NCI-H146 (cell line): ENCODE data around the gene WAPL.

ENCODE experiments used
- DNase-seq: peaks from one replicate; lab custom pipeline; 2025; lab: John Stamatoyannopoulos, UW

The WAPL gene

DNA sequence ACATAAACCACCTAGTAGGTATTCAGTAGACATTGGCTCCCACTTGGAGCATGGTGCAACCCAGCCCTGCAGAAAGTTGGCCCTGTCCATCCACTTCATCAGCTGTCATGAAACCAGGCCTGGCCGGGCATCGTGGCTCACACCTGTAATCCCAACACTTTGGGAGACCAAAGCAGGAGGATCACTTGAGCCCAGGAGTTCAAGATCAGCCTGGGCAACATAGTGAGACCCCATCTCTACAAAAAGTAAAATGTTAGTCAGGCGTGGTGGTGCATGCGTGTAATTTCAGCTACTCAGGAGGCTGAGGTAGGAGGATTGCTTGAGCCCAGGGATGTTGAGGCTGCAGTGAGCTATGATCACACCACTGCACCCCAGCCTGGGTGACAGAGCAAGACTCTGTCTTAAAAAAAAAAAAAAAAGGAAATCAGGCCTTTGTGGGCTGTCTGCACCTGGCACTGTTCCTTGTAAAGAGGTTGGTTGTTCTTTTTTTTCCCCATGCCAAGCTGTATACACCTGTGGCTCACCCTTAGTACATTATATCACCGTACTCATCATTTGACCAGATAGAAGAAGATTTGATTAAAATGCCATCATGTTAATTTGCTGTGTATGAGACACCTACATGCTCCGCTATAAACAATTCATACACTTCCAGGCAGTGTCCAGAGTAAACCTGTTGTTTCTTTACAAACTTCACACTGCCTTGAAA, 109.6 kb downstream of the WAPL start:
- no peak for DNase-seq

DNA sequence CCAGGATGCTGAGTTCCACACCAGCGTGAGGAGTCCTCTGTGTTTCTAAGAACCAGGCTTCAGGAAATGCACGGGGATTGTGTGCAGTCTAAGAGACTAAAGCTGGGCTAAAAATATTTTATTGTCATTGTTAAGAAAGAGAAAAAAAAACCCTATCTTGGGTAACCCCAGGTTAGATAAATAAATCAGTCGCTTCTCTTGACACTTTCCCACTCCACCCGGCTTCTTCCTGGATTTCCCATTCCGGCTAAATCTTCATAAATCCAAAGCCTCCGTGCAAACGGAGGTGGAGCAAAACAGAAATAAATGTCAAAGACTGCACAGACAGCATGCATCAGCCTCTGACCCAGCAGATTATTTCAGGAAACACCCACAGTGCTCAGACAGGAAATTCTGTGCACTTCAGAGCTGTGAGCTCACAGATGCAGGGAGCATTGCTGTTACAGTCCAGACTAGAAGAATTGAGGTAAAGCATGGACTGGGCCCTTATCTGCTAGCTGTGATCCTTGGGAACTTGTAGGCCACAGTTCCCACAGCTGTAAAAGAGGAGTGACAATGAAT, 110.2 kb downstream of the WAPL start:
- no peak for DNase-seq

DNA sequence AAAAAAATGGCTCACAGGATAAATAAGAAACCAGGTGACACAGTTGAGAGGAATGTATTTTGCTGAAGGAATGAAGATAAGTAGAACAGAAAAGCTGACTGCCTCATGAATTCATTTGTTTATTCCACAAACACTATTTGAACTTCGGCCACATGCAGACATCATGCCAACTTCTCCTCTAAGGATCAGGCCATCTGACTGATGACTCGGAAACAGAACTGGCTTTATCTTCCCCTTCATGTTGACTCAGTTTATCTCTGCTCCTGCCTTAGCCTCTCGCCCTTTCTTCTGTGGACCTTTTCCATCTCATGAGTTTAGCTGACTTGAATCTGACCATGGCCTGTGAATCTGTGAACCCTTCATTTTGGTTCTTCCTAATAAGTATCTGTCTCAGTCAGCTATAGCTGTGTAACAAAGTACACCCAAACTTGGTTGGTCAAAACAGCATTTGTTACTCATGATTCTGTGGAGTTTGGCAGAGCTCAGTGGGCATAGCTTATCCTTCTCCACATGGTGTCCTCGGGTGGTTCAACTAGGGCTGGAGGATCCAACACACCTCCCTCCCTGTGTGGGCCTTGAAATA, 111.0 kb downstream of the WAPL start:
- no peak for DNase-seq

DNA sequence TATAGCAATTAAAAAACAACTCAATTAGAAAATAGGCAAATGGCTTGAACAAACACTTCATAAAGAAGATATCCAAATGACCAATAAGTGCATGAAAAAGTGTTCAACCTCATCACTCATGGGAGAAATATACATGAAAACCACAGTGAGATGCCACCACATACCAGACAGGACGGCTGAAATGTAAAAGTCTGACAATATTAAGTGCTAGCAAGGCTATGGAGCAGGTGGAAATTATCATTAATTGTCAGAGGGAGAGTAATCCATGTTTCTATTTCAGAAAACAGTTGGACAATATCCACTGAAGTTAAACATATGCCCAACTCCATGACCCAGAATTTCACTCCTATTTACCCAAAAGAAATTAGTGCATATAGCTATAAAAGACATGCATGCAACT, 112.4 kb downstream of the WAPL start:
- DNase-seq, result no peak

DNA sequence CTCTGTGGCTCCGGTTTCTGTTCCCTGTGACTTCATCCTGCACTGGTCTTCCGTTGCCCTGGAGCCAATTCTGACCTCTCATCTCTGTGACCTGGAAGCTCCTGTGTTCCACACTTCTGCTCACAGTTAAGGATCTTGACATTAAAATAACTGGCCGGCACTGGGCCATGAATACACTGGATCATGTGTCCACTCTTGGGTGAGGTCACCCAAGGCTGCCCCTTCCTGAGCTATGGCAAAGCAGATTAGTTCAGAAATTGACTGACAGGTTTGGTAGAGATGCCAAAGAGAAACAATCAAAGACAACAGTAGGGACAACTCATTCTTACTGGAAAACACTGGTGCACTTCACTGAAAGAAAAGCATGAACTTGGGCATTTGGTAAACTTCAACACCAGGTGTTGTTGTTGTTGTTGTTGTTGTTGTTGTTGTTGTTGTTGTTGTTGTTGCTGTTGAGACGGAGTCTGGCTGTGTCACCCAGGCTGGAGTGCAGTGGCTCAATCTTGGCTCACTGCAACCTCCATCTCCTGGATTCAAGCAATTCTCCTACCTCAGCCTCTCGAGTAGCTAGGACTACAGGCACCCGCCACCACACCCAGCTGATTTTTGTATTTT, 118.3 kb downstream of the WAPL start:
- DNase-seq, result no peak

DNA sequence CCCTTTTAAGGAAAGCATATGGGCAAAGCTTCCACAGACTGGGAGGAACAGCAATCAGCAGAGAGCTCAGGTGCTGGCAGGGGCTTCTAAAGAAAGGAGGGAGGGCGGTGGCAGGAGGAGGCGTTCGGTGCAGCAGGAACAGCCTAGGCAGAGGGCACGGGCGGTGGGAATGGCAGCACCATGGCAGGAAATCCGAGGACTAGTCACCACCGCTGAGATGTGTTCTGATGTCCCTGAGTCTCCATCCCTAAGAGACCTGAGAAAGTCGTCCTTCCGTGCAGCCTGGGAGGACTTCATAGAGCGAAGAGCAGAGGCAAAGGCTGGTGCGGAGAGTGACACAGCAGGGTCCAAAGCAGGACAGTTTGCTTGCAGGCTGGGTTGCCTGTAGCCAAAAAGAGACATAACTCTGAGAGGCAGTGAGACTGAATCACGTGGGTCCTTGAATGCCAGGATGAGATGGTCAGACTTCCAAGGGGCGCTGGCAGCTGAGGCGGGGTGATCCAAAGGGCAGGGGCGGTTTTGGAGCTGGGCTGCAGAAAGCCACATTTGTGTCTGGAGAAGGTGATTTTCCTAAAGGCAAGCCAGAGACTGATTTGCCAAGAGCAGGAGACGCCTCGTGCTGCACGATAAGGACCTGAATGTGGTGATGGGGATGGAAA, 119.2 kb downstream of the WAPL start:
- DNase-seq, result peak; percentile 56

DNA sequence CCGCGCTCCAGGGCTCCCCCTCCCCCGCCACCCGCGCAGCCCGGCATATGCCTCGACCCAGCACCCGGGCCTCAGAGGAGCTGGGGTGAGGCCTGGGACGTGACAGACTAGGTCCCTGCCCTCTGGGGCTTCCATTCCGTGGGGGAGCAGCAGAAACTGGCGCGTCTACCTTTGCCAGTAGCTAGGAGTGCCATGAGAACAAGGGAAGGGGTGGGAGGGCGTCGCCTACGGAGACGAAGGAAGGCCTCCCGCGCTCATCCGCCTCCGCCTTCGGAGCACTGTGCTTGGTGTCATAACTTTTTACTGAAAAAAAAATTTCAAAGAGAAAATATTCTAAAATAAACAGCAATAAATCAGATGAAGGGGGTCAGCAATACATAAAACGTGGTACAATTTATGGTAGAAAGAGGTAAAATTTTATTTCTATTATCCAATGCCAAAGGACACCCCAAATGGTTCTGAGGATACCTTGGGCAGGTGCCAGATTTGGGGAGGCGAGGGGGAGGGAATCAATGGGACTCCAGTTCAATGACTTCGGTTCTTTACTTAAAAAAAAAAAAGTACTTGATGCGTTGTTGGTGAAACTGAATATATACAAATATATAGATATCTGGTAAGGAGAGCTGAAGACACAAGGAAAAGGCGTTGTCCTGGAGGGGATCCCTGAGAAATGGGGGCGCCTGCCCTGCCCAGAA, 119.9 kb downstream of the WAPL start:
- DNase-seq, result peak; percentile 54

DNA sequence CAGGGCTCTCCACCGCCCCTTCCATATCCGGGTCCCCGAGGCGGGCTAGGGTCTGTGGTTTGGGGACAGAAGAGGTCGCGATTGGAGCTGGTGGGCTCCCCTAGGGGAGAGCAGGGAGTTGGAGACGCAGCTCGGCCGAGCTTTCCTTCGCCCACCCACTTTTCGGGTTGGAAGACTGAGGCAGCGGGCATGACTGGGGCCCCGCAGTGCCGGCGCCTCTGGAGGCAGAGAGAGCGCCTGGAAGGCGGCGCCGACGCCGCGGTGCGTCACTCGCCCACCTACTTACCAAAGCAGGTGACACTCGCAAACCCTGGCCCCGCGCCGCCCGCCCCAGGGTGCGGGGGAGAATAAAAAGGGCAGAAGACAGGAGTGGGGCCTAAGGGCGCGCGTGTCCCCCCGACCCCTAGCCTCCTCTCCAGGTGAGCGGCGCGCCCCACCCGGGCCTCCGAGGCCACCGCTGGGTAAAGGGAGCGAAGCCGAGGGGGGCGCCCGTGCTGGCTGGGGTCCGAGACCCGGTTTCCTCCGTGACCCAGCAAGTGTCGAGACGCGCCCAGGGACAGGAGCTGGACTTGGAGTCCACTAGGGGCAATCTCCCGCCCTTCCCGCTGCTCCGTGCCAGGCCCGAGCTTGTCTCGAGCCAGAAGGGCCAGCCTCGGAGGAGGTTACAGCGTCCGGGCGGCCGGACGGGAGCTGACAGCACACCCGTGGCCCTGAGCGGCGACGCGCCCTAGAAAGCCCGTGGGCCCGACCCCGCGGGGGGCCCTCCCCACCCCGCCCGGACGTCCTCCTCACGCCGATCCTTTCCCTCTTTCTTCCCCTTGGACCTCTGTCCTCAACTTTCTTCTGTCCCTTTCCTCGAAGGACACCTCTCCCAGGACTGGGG, 120.6 kb downstream of the WAPL start:
- peak; percentile 69 for DNase-seq

DNA sequence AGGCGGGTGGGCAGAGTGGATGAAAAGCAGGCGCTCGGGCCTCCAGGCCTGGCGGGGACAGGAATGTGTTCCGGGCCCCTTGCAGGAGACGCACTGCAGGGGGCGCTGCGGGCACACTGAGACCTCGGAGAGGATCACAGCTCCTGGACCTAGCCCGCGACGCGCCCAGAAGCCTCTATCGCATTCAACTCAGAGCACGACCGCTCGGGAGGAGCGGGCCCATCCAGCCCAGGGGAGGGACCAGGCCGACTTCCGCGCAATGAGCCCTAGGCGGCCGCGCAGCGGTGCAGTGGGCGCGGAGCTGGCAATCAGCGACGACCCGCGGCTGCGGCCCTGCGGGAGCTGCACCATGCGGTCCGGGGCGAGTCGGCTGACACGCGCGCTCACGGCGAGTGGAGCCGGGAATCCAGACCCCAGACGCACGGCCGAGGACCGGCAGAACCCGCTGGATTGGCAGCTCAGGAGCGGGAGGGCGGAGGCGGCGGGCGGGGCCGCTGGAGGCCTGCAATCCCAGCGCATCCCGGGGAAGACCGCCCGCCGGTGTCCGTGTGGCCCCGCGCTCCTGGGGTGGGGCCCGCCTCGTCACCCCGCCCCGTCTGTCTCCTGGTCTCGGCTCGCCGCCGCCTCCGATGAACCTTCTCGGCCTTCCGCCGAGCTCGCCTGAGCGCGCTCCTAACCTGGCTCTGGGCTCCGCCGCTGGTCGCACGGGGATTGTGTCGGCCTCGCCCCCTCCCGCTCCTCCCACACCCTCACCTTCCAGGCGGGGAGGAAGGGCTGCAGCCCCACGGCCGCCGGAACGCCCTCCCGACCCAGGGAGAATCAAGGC, 121.5 kb downstream of the WAPL start:
- DNase-seq, result peak; percentile 97

DNA sequence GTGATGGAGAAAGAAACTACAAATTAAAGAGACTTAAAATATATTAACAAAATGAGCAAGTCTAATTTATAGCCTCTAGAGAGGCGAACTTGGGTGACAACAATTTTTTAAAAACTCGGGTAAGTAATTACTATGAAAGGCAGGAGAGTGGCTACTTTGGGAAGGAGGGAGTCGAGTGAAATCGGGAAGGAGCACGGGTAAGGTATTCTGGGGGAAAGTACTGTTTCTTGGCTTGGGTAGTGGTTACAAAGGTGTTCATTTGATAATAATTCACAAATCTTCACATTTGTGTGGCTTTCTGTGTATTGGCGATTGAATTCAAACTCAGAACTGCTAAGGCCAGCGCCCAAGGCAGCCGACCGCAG, 122.1 kb downstream of the WAPL start:
- DNase-seq, result no peak

DNA sequence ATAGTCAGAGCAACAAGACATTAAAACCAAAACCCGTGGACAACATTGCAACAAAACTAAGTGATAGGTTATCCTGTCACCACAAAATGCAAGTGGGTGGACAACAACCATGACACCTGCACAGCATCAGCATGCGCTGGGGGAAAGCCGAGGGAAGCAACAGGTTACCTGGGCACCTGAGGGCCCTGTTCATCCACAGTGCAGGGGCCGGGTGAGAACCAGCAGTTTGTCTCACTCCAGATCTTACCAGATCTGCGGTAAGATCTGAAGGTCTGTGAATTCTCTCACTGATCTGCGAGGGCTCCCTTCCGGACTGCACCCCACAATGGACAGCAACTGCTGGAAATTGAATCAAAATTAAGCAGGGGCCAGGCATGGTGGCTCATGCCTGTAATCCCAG, 124.5 kb downstream of the WAPL start:
- no peak for DNase-seq

DNA sequence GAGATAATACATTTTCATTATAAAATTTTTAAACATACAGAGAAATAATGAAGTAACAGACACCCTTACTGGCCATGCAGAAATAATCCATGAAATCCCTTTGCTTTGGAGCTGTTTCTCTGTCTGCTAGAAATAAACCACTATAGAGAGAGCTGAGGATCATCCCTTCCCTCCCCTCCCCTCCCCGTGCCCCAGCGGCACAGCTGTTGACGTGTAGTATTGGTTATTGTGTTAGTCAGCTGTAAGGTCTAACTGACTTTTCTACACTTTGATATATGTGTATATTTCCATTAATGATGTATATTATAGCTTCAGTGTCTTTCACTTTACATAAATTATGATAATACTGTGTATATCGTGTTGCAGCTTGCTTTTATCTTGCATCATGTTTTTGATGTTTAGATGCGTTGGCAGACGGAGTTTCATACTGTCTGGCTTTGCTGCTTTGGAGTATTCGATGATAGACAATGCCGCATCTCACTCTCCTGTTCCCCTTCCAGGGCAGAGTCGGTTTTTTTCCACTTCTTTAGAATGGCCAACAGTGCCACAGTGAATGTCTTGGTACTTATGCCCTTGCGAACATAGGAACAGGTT, 127.6 kb downstream of the WAPL start:
- no peak for DNase-seq

DNA sequence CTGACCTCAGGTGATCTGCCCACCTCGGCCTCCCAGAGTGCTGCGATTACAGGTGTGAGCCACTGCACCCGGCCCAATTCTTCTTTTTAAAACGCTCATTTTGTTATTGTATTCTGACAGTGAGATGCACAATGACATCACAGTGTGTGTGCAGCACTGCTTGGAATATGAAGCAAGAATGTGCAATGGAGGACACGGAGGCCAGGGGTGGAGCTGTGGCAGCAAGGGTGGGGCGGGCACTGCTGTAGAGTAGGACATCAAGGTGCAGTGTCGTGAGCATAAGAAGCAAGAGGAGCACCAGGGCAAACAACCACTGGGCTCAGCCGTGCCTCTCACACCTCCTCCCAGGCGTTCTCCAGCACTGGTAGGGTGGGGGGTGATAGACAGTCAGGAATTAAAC, 128.2 kb downstream of the WAPL start:
- DNase-seq, result no peak

DNA sequence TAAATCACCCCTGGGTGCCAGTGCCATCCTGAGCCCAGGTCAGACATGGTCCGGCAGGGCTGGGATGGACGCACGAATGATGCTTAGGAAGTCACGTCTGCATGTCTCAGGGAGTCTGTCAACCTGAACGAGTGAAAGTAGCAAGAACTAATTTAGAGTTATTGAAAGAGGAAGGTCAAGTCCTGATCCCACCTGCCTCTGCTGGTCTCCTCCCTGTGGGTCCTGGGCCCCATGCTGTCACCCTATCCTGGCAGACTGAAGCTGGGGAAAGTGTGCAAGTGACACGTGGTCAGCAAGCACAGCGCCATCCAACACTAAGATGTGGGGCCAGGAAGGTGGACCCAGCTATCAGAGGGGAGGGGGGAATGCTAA, 128.9 kb downstream of the WAPL start:
- DNase-seq, result no peak

DNA sequence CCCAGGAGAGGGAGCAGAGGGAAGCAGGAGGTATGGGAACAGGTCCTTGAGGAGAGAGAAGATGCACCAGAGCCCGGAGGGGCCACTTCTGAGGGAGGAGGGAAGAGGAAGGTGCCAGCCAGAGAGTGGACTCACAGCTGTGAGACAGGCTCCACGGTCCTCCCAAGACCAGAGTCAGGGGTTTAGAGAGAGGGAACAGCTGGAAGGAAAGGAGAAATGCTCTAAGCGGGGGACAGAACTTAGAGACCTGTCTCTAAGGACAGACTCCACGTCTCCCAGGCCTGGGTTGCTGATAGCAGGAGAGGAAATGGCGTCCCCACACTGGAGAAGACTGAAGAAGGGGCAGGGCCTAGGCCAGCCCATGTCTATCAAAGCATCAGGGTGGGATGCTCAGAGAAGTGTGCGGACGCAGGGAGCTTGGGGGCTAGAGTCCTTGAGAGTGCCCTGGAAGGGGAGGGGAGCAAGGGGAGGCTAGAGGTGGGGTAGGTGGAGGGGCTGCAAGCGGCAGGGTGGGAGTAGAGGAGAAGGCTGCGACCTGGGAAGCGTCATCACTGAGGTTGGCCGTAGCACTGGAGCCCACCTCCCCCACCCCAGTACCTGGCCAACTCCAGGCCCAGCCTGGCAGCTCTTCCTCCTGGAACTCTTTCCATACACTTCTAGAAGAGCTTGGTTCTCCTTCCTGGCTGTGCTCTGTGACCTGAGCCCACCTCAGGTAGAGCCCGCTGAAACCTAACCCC, 129.4 kb downstream of the WAPL start:
- DNase-seq, result no peak

DNA sequence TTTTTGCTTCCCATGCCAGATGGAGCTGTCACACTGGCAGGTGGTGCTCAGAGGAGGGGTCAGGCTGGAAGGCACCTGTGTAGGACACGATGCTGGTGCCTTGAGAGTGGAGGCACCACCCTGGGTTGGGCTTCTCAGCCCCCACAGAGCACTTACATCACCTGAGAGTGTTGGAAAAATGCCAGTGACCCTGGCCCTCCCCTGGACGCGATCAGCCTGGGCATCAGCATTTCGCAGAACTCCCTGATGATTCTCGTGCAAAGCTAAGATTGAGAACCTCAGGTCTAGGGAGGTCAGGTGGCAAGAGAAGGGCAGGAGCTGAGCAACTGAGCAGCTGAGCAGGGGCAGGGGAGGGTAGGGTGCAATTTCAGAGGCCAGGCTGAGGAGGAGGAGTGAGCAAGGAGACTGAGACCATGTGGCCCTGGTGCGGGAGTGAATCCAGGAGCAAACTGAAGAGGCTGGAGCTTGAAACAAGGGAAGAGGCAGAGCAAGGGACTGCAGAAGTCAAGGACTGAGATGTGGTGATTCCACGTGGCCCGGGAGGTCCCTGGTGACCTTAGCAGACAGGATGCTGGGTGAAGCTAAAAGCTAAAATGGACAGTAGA, 130.3 kb downstream of the WAPL start:
- DNase-seq, result peak; percentile 22

DNA sequence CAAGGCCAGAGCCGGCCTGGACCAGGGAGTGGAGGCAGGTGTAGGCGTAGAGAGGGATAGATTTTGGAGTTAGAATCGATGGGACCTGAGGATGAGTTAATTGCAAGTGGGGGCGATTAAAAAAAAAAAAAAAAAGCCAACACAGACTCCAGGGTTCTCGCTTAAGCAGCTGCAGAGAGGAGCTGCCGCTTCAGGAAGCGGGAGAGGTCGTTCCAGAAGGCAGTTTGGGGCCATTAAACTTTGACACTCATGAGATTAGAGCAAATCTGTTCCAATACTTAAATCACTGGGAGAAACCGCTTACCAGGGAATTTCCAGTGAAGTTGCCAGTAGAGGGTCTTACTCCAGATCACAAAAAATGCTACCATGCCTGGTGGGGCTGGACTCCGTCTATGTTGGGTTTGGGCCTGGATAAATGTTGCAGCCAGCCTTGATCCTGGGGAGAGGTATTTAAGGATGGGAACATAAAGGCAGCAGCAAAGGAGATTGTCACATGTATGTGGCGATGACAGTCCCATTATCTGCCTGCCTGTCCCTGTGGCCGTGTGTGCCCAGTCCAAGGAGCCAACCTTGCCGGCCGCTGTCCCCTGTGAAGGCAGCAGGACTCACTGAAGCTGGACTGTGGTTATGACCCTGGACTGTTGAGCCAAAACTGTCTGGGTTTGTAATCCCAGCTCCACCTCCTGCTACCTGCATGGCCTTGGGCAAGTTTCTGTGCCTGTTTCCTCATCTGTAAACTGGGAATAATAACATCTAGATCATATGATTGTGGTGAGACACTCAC, 131.1 kb downstream of the WAPL start:
- DNase-seq, result no peak
